ENCODE measurements around the gene ABAT.

Gene ABAT

DNA sequence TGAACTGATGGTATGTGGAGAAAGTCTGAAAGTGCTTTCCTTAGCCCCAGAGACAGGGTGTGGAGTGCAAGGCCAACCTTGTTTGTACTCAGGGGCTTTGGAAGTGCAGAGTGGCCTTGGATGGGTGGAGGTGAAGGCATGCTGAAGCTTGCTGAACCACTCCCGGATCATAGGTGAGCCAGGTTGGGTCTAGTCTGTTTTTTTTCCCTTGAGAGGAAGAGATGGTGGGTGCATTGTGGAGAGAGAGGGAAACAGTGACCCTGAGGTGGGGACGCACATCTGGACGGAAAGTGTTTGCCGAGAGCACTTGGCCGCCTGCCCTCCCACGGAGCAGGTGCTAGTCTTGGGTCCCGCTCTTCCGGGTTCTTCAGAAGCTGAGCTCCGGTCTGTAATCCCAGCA, 12.5 kb downstream of the ABAT start:
- TF ChIP-seq CTCF (IDR thresholded peaks at IDR 0.05; ENCODE audit: extremely low read depth, insufficient read depth, missing control alignments), result no peak

GRCh38 chr16:8689686-8690085, 15.3 kb downstream of the ABAT start:
- in situ Hi-C loops (cut with MboI; ENCODE audit: low pct_unique_long_range_greater_than_20kb, low sequenced_read_pairs, unreplicated experiment), result no loop called here
- TF ChIP-seq CTCF (IDR thresholded peaks at IDR 0.05; ENCODE audit: extremely low read depth, insufficient read depth, missing control alignments), result no peak
- DNase-seq (ENCODE audit: low spot score), result no peak

More for the DNA sequence above, 12.5 kb downstream of the ABAT start:
- in situ Hi-C loops (cut with MboI; ENCODE audit: low pct_unique_long_range_greater_than_20kb, low sequenced_read_pairs, unreplicated experiment), result no loop called here
- DNase-seq (ENCODE audit: low spot score), result no peak

GRCh38 chr16:8691728-8692127, 17.3 kb downstream of the ABAT start:
- in situ Hi-C loops (cut with MboI; ENCODE audit: low pct_unique_long_range_greater_than_20kb, low sequenced_read_pairs, unreplicated experiment), result no loop called here
- no peak for DNase-seq (ENCODE audit: low spot score)
- no peak for TF ChIP-seq CTCF (IDR thresholded peaks at IDR 0.05; ENCODE audit: extremely low read depth, insufficient read depth, missing control alignments)

DNA sequence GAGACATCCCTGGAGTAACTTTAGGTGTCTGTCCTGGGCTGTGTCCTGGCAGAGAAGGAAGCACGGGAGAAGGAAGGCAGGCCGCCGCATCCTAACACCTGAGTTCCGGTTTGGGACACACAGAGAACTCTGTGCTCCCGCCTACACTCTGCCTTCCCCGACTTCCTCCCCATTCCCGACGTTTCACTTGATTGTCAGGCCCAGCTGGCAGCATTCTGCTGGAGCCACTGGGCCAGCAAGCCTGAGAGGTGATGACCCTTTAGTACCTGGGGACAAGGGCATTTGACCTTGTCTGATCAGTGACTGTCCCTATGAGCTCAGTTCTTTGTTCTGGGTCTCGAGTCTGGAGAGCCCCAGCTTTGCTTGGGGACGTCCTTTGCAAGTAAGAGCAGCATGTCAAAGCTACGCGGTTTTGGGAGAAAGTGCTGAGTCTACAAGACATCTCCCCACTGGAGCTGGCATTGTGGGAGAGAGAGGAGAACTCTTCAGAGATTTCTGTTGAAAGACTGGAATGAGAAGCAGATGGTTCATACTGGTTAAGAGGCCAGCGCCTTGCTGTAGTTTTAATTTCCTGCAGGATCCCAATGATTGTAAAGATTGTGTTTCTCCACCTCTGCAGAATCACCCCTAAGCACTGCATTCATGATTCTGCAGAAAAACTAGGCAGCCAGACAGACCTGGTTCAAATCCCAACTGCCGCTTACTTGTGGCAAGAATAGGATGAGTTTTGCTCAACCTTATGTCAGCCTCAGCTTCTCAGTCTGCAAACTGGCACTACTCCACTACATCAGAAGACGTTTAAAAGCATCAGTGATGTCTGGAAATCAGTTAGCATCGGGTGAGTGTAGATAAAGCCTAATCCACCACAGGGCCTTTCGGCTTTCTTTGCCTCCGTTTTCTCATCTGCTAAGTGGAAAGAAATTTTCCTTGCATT, 20.6 kb downstream of the ABAT start:
- DNase-seq (ENCODE audit: low spot score), result no peak
- TF ChIP-seq CTCF (IDR thresholded peaks at IDR 0.05; ENCODE audit: extremely low read depth, insufficient read depth, missing control alignments), result no peak
- in situ Hi-C loops (cut with MboI; ENCODE audit: low pct_unique_long_range_greater_than_20kb, low sequenced_read_pairs, unreplicated experiment), result no loop called here

GRCh38 chr16:8696880-8697279, 22.5 kb downstream of the ABAT start:
- in situ Hi-C loops (cut with MboI; ENCODE audit: low pct_unique_long_range_greater_than_20kb, low sequenced_read_pairs, unreplicated experiment), result no loop called here
- no peak for DNase-seq (ENCODE audit: low spot score)
- TF ChIP-seq CTCF (IDR thresholded peaks at IDR 0.05; ENCODE audit: extremely low read depth, insufficient read depth, missing control alignments), result no peak

GRCh38 chr16:8697965-8698364, 23.5 kb downstream of the ABAT start:
- in situ Hi-C loops (cut with MboI; ENCODE audit: low pct_unique_long_range_greater_than_20kb, low sequenced_read_pairs, unreplicated experiment), result no loop called here
- no peak for TF ChIP-seq CTCF (IDR thresholded peaks at IDR 0.05; ENCODE audit: extremely low read depth, insufficient read depth, missing control alignments)
- no peak for DNase-seq (ENCODE audit: low spot score)
